ENCODE measurements around the gene RNF151. TPM values are rescaled to one million over a fixed set of nuclear protein-coding genes. Genes with fewer than 3 reads are reported as not detected.
A peak's percentile ranks its signal among the peaks of the same experiment; 100 is the strongest.

The RNF151 gene
- total and polyA plus RNA-seq, 2 of the 13 experiments (the other 11 are each of a cell fraction or from before 2014, with no cell fraction given), result not detected

DNA sequence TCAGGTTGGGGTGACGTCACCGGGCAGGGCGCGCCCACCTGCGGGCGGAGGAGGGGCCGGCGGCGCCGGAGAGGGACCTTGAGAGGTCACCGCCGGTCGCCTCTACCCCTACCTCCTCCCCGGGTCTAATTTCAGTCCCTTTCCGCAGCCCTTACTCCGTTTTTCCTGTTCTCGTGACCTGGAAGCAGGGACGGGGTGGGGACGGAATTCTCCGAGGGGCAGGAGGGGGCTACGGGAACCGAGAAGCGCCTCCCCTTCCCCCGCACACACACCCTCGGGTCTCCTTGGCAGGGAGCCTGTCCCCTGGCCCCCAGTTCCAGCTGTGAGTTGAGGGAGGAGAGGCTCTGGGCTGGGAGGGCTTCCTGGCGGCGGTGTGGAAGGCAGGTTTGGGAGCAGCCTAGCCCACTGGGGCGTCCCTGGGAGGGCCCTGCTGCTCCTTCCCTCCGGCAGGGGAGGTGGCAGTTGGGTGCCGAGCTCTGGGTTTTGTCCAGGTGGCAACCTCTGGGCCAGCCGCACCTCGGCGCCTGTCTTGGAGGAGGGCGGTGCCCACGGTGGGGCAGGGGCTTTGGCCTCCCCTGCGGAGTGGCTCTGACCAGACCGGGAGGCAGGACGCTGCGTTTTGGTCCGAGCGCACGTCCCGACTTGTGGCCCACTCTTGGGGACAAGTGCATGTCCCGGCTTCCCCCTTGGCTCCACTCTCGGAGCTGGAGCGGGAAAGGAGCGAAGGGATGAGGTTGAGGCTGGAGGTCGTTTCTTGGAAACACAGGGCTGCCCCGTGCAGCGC is 23.9 kb downstream of the RNF151 start:
- ChIA-PET POLR2A (interaction anchor here (0.8 to 2.0 kb wide), 7 partner anchors 13 to 165 kb away, joined by 3 to 13 read pairs (median 5); partner anchors contain the start of genes RPS2 and TRAF7), CTCF (ENCODE audit: low intra/inter-chr PET ratio, low total read pairs) (no interaction called here)
- peak overlapping the region; percentile 60 for H3K9ac ChIP-seq (ENCODE audit: insufficient read depth, low read depth, low read length)
- peak; percentile 34 for DNase-seq (ENCODE audit: low spot score)
- in situ Hi-C loops (cut with HindIII; ENCODE audit: extremely low pct_ligation_motif_present, low pct_unique_long_range_greater_than_20kb), result no loop called here
- H2AFZ ChIP-seq (ENCODE audit: low read length), result no peak overlapping the region
- no TSS peak for BruUV-seq (replicated peaks)
- intact Hi-C loops (cut with micrococcal nuclease; ENCODE audit: unreplicated experiment), result no loop called here
- peaks cover 63% of the 10 kb centered on the region for H3K4me1 ChIP-seq (ENCODE audit: insufficient read depth, low read length)
- H3K9me3 ChIP-seq (ENCODE audit: low read length), result no peaks in the 10 kb centered on the region
- under 1% methylated on average over 31 of the region's 50 CpGs for WGBS (ENCODE audit: low lambda C conversion rate)
- H3K27me3 ChIP-seq (ENCODE audit: control insufficient read depth in 1 of 2, insufficient read depth in 2 of 2, low read length in 2 of 2), result peaks cover 0 to 8% of the 10 kb centered on the region in 2 experiments; a peak in 2 of 5 replicates
- no peaks in the 10 kb centered on the region for H4K20me1 ChIP-seq (ENCODE audit: insufficient read depth, low read length)
- H3K27ac ChIP-seq (ENCODE audit: extremely low read length, insufficient read depth, low read length), result no peak overlapping the region
- H3K36me3 ChIP-seq (replicated peaks in 1 of 2; ENCODE audit: control insufficient read depth in 1 of 2, insufficient read depth in 2 of 2, low read length in 2 of 2), result peaks cover 12 to 15% of the 10 kb centered on the region in 2 experiments; a peak in 4 of 5 replicates
- peak; percentile 19 for ATAC-seq
- peaks cover 4% of the 10 kb centered on the region for H3K79me2 ChIP-seq (ENCODE audit: insufficient read depth, low read length)
- H3K4me2 ChIP-seq (ENCODE audit: low read depth, low read length), result peak overlapping the region; percentile 95
- no peak for FAIRE-seq
- peak overlapping the region; percentile 60 to 82 (median 77) for H3K4me3 ChIP-seq (replicated peaks in 1 of 3; ENCODE audit: insufficient read depth in 1 of 3, low read depth in 2 of 3, low read length in 3 of 3)
- TF ChIP-seq RFXANK (CRISPR knock-in tag; IDR thresholded peaks at IDR 0.05) (no peak), ZNF569 (CRISPR knock-in tag; IDR thresholded peaks at IDR 0.05; ENCODE audit: borderline replicate concordance) (no peak), ZBTB4 (CRISPR knock-in tag; IDR thresholded peaks at IDR 0.05; ENCODE audit: borderline replicate concordance) (no peak), ZNF639 (CRISPR knock-in tag; conservative IDR thresholded peaks at IDR 0.05) (no peak), ZNF720 (CRISPR knock-in tag; IDR thresholded peaks at IDR 0.05) (no peak), BORCS8-MEF2B (CRISPR knock-in tag; IDR thresholded peaks at IDR 0.05) (no peak), MEIS2 (CRISPR knock-in tag; IDR thresholded peaks at IDR 0.05) (no peak), ATAD3A (CRISPR knock-in tag; IDR thresholded peaks at IDR 0.05) (no peak), ZNF746 (CRISPR knock-in tag; IDR thresholded peaks at IDR 0.05) (no peak), SRF (IDR thresholded peaks at IDR 0.05; ENCODE audit: low read depth, low read length) (no peak), ZNF550 (CRISPR knock-in tag; IDR thresholded peaks at IDR 0.05; ENCODE audit: borderline replicate concordance) (no peak)
- TF ChIP-seq, protein P1, sequence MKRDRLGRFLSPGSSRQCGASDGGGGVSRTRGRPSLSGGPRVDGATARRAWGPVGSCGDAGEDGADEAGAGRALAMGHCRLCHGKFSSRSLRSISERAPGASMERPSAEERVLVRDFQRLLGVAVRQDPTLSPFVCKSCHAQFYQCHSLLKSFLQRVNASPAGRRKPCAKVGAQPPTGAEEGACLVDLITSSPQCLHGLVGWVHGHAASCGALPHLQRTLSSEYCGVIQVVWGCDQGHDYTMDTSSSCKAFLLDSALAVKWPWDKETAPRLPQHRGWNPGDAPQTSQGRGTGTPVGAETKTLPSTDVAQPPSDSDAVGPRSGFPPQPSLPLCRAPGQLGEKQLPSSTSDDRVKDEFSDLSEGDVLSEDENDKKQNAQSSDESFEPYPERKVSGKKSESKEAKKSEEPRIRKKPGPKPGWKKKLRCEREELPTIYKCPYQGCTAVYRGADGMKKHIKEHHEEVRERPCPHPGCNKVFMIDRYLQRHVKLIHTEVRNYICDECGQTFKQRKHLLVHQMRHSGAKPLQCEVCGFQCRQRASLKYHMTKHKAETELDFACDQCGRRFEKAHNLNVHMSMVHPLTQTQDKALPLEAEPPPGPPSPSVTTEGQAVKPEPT (CRISPR knock-in tag; IDR thresholded peaks at IDR 0.05; ENCODE audit: low read depth), result no peak
- TF ChIP-seq, protein P2, sequence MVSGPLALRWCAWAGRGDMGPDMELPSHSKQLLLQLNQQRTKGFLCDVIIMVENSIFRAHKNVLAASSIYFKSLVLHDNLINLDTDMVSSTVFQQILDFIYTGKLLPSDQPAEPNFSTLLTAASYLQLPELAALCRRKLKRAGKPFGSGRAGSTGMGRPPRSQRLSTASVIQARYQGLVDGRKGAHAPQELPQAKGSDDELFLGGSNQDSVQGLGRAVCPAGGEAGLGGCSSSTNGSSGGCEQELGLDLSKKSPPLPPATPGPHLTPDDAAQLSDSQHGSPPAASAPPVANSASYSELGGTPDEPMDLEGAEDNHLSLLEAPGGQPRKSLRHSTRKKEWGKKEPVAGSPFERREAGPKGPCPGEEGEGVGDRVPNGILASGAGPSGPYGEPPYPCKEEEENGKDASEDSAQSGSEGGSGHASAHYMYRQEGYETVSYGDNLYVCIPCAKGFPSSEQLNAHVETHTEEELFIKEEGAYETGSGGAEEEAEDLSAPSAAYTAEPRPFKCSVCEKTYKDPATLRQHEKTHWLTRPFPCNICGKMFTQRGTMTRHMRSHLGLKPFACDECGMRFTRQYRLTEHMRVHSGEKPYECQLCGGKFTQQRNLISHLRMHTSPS (CRISPR knock-in tag; IDR thresholded peaks at IDR 0.05; ENCODE audit: low read depth), result no peak
- TF ChIP-seq, protein P3, sequence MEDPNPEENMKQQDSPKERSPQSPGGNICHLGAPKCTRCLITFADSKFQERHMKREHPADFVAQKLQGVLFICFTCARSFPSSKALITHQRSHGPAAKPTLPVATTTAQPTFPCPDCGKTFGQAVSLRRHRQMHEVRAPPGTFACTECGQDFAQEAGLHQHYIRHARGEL (CRISPR knock-in tag; IDR thresholded peaks at IDR 0.05), result no peak

Data from HepG2 (cell line).